GM19351 (cell line): ENCODE data around the gene EIF2B5.
"Not testable (repeated sequence)": the region's sequence is repeated elsewhere in the genome, so short reads cannot be mapped to it uniquely, and the experiment has no call there.

Source experiments
- ATAC-seq: cut with Tn5 transposase; IDR thresholded peaks from one replicate; pipeline ENCODE4 v1.9.1; 2021; ENCODE audit warnings: mild to moderate bottlenecking, moderate library complexity; ENCODE audit not compliant: unreplicated experiment

EIF2B5 gene

GRCh38 chr3:184135149-184135910 lies at the start of gene EIF2B5:
EIF2B5 (plus strand) TSS chr3:184135358; CDS start chr3:184135386, 28 bp downstream.
- ATAC-seq = peak; percentile 83

GRCh38 chr3:184085389-184085852 lies 49.7 kb upstream of the EIF2B5 start:
- no peak for ATAC-seq

- ATAC-seq = no peak
These were observed 43.0 kb upstream of the EIF2B5 start for GRCh38 chr3:184092199-184092598.

DNA sequence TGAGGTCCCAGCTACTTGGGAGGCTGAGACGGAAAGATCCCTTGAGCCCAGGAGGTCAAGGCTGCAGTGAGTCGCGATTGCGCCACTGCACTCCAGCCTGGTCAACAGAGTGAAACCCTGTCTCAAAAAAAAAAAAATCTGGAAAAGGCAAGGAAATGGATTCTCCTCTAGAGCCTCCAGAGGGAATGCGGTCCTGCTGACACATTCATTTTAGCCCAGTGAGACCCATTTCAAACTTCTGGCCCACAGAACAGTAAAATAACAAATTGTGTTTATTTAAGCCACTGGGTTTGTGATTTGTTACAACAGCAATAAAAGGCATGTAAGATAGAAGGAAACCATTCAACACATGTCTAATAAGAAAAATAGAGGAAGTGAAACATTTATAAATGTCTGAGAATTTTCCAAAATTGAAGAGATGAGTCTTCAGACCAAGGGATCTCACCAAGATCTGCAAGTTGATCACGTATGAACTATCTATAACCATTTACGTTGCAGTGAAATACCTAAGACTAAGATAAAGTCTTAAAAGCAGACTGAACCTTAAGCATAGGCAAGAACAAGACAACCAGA lies 38.3 kb upstream of the EIF2B5 start, which contains the start of gene HTR3E:
Gene HTR3E (plus strand): TSS at position 254 of the 573 bp plus-strand sequence. CDS start 466 bp downstream, outside the sequence.
- ATAC-seq = no peak

DNA sequence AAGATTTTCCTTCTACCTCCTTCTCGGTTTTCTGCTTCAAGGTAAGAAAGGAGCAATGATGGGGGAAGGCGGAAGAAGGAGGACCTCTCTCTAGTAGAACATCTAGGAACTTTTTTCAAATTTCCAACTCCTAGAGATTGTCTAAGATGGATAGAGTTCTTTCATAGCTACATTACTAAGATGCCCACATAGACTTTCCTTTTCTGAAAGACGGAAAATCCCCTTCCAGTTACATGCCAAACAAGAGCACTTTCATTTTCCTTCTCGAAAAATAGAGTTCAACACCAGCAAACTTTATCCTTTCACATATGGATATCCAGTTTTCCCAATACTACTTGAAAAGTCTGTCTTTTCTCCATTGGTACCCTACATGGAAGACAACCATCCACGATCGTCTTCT lies 37.6 kb upstream of the EIF2B5 start:
- no peak for ATAC-seq

- ATAC-seq = no peak
These were observed 35.1 kb upstream of the EIF2B5 start for GRCh38 chr3:184099806-184100686.

DNA sequence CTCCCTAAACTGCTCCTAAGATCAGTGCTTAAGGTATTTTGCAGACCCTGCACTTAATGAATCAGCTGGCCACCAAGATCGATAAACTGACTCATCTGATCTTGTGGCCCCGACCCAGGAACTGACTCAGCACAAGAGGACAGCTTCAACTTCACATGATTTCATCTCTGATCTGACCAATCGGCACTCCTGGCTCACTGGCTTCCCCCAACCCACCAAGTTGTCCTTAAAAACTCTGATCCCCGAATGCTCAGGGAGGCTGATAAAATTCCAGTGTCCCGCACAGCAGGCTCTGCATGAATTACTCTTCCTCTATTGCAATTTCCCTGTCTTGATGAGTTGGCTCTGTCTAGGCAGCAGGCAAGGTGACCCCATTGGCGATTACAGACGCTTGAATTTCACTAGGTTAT lies 24.8 kb upstream of the EIF2B5 start:
- ATAC-seq = no peak

- no peak for ATAC-seq
These were observed 19.1 kb upstream of the EIF2B5 start for GRCh38 chr3:184116017-184116416.

GRCh38 chr3:184117636-184118035 lies 17.5 kb upstream of the EIF2B5 start:
- ATAC-seq = no peak

DNA sequence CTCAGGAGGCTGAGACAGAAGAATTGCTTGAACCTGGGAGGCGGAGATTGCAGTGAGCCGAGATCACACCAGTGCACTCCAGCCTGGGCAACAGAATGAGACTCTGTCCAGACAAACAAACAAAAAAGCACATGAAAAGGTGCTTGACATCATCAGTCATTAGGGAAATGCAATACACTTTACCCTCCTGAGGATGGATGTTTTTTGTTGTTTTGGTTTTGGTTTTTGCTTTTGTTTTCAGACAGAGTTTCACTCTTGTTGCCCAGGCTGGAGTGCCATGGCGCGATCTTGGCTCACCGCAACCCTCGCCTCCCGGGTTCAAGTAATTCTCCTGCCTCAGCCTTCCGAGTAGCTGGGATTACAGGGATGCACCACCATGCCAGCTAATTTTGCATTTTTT lies 14.1 kb upstream of the EIF2B5 start:
- ATAC-seq = not testable (repeated sequence)

GRCh38 chr3:184126006-184126405 lies 9.2 kb upstream of the EIF2B5 start:
- no peak for ATAC-seq

DNA sequence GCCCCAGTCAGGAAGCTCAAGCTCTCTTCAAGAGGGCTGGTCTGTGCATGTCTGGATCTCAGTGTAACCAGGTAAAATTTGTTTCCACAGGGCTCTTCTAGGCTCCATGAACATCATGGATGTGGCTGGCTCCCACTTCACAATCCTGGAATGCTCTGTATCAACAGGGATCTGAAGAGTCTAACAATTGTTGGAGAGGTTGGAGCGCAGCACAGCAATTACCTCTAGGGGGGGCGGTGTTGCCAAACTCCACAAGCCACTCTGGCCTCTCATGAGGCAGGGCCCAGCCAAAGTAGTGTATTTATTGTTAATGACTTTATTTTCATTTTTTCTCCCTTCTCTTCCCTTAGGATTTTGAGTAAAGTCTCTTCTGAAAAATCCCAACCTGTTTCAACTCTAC lies 6.1 kb upstream of the EIF2B5 start:
- ATAC-seq = no peak

GRCh38 chr3:184132945-184133344 lies 2.2 kb upstream of the EIF2B5 start:
- no peak for ATAC-seq

DNA sequence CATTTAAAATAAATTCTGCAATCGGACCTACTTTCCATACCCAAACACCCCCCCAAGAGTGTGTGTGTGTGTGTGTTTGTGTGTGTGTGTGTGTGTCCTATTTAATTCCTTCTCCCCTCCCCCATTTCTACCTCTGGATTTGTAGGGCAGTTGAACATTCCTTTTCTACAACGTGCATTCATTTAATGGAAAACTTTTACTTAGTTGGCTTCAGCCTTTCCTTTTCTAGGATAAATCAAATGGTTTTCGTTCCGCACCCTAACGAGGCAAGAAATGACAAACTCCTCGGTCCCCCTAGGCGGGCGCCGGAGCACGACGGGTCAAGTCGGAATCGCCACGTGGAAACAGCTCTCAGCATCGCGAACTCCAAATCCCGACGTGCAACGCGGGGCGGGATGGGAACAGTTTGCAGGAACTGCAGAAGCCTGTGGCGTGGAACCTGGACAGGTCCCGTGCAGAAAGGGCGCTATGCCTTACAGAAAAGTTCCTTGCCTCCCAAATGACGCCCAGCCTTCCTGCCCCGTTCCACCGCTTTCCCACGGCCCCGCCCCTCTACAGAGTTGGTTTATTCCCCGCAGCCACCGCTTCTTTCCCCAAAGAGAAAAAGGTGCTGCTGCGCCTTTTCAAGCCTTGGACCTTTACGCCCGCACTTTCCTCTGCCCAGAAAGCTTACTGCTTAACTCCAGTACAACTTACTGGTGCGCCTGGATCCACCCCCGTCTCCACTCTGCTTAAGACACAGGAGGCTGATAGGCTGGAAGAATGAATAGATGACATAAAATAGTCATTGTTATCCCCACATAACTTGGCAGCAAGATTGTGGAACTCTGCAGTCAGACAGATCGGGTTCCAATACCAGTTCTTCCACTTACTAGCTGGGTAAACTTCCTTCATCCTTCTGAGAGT lies 1.1 kb upstream of the EIF2B5 start:
- no peak for ATAC-seq

- ATAC-seq = peak; percentile 12
These were observed 411 bp upstream of the EIF2B5 start for GRCh38 chr3:184134746-184135148.

GRCh38 chr3:184135911-184136260 lies 728 bp downstream of the EIF2B5 start:
- no peak for ATAC-seq

- no peak for ATAC-seq
These were observed 5.3 kb downstream of the EIF2B5 start for GRCh38 chr3:184140436-184140835.

GRCh38 chr3:184142199-184142598 lies 7.0 kb downstream of the EIF2B5 start:
- no peak for ATAC-seq

DNA sequence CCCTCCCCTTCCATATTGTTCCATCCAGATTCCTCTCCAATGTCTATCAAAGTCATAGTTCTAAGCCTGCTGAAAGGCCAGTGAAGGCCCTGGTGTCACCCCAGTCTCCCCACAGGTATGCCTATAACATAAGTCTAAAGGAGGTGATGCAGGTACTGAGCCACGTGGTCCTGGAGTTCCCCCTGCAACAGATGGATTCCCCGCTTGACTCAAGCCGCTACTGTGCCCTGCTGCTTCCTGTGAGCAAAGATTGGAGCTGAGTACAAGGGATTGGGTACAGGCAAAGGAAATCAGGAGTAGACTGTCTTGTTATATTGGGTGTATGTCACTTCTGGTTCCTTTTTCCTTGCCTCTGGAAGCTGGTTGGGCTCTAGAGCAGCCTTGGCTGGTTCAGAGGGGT lies 8.2 kb downstream of the EIF2B5 start:
- ATAC-seq = no peak

- no peak for ATAC-seq
These were observed 9.3 kb downstream of the EIF2B5 start for GRCh38 chr3:184144505-184144904.
